Measurements from ENCODE around the gene PRKN. TPM values are rescaled to one million over a fixed set of nuclear protein-coding genes. Genes with fewer than 3 reads are reported as not detected.

PRKN gene
- total and polyA plus RNA-seq, 2 experiments from 2014 or later: 11.7 to 28.1 TPM

- no peaks in the 10 kb centered on the region for H3K36me3 ChIP-seq
- no peaks in the 10 kb centered on the region for H3K4me1 ChIP-seq (ENCODE audit: low read depth)
- no peaks in the 10 kb centered on the region for H3K9me3 ChIP-seq (ENCODE audit: low read depth)
- no peaks in the 10 kb centered on the region for H3K27me3 ChIP-seq
- no peak for DNase-seq (ENCODE audit: low read depth in 1 of 2, low spot score in 1 of 2)
- no peak overlapping the region for H3K27ac ChIP-seq
- no peak overlapping the region for H3K4me3 ChIP-seq
- no peak for TF ChIP-seq CTCF (IDR thresholded peaks at IDR 0.05; ENCODE audit: low read depth, low read length)
Observed at GRCh38 chr6:162438980-162439379, 288.6 kb downstream of the PRKN start.

- Histone ChIP-seq H3K36me3 (no peaks in the 10 kb centered on the region), H3K27me3 (no peaks in the 10 kb centered on the region), H3K27ac (no peak overlapping the region), H3K4me3 (no peak overlapping the region), H3K9me3 (ENCODE audit: low read depth) (no peaks in the 10 kb centered on the region), H3K4me1 (ENCODE audit: low read depth) (no peaks in the 10 kb centered on the region)
- TF ChIP-seq CTCF (IDR thresholded peaks at IDR 0.05; ENCODE audit: low read depth, low read length): no peak
- no peak for DNase-seq (ENCODE audit: low read depth in 1 of 2, low spot score in 1 of 2)
Observed at GRCh38 chr6:162435071-162435470, 292.5 kb downstream of the PRKN start.

GRCh38 chr6:162421004-162421403 lies 306.6 kb downstream of the PRKN start:
- Histone ChIP-seq H3K27ac (no peak overlapping the region), H3K36me3 (no peaks in the 10 kb centered on the region), H3K4me3 (no peak overlapping the region), H3K27me3 (no peaks in the 10 kb centered on the region), H3K9me3 (ENCODE audit: low read depth) (no peaks in the 10 kb centered on the region), H3K4me1 (ENCODE audit: low read depth) (peaks cover 6% of the 10 kb centered on the region)
- no peak for DNase-seq (ENCODE audit: low read depth in 1 of 2, low spot score in 1 of 2)
- TF ChIP-seq CTCF (IDR thresholded peaks at IDR 0.05; ENCODE audit: low read depth, low read length): no peak

- H3K36me3 ChIP-seq: no peaks in the 10 kb centered on the region
- no peaks in the 10 kb centered on the region for H3K4me1 ChIP-seq (ENCODE audit: low read depth)
- H3K27me3 ChIP-seq: no peaks in the 10 kb centered on the region
- TF ChIP-seq CTCF (IDR thresholded peaks at IDR 0.05; ENCODE audit: low read depth, low read length): no peak
- H3K4me3 ChIP-seq: no peak overlapping the region
- H3K9me3 ChIP-seq (ENCODE audit: low read depth): no peaks in the 10 kb centered on the region
- no peak for DNase-seq (ENCODE audit: low read depth in 1 of 2, low spot score in 1 of 2)
- H3K27ac ChIP-seq: no peak overlapping the region
Observed at GRCh38 chr6:162416831-162417537, 310.6 kb downstream of the PRKN start.

- Histone ChIP-seq H3K36me3 (no peaks in the 10 kb centered on the region), H3K27ac (no peak overlapping the region), H3K4me3 (no peak overlapping the region), H3K27me3 (no peaks in the 10 kb centered on the region), H3K4me1 (ENCODE audit: low read depth) (no peaks in the 10 kb centered on the region), H3K9me3 (ENCODE audit: low read depth) (no peaks in the 10 kb centered on the region)
- TF ChIP-seq CTCF (IDR thresholded peaks at IDR 0.05; ENCODE audit: low read depth, low read length): no peak
- no peak for DNase-seq (ENCODE audit: low read depth in 1 of 2, low spot score in 1 of 2)
Observed at GRCh38 chr6:162416307-162416706, 311.3 kb downstream of the PRKN start.
